K562 (cell line): ENCODE measurements around the gene RFWD3. TPM values are rescaled to one million over a fixed set of nuclear protein-coding genes. Genes with fewer than 3 reads are reported as not detected.
A peak's percentile ranks its signal among the peaks of the same experiment; 100 is the strongest.

Experiments
- BDP1 ChIP-seq: IDR thresholded peaks from 3 replicates; pipeline ENCODE4 v1.6.1; 2011; ENCODE audit not compliant: insufficient read length, insufficient read depth
- EZH2 ChIP-seq: IDR thresholded peaks from 2 replicates; pipeline ENCODE4 v1.6.1; 2012; ENCODE audit warnings: low read depth, mild to moderate bottlenecking, inconsistent platforms, low read length, borderline replicate concordance
- GABPB1 ChIP-seq: sonication (generic); formaldehyde crosslinking; IDR thresholded peaks from 2 replicates; pipeline ENCODE4 v1.8.0; 2022; ENCODE audit warnings: mild to moderate bottlenecking, missing genetic modification reagents
- GTF3C2 ChIP-seq: IDR thresholded peaks from 3 replicates; pipeline ENCODE4 v1.6.1; 2011; ENCODE audit warnings: borderline replicate concordance, mild to moderate bottlenecking, moderate library complexity; ENCODE audit not compliant: insufficient read length; ENCODE audit errors: extremely low read depth
- KAT2B ChIP-seq: IDR thresholded peaks from one replicate; pipeline ENCODE4 v1.6.1; 2012; ENCODE audit warnings: low read depth, mild to moderate bottlenecking, control low read depth, inconsistent platforms, low read length, moderate library complexity
- MAFG ChIP-seq: fragments of 450-650 bp; conservative IDR thresholded peaks from 2 replicates; pipeline ENCODE4 v1.6.1; 2016; ENCODE audit warnings: missing genetic modification characterization, missing compliant biosample characterization
- MIER1 ChIP-seq: fragments of 450-650 bp; IDR thresholded peaks from 2 replicates; pipeline ENCODE4 v1.6.1; 2016; ENCODE audit warnings: antibody characterized with exemption, mild to moderate bottlenecking, low read depth
- POLR3A ChIP-seq: IDR thresholded peaks from 2 replicates; pipeline ENCODE4 v1.6.1; 2011; ENCODE audit warnings: borderline replicate concordance, mild to moderate bottlenecking, moderate library complexity; ENCODE audit not compliant: insufficient read length, insufficient read depth; ENCODE audit errors: extremely low read depth
- RNF219 ChIP-seq: fragments of 250-450 bp; sonication (Bioruptor Pico); IDR thresholded peaks from 2 replicates; pipeline ENCODE4 v1.5.0; 2022; ENCODE audit warnings: mild to moderate bottlenecking
- SLC30A9 ChIP-seq: fragments of 250-450 bp; sonication (Bioruptor Pico); IDR thresholded peaks from 2 replicates; pipeline ENCODE4 v1.8.0; 2022; ENCODE audit warnings: mild to moderate bottlenecking, moderate library complexity
- SMC3 ChIP-seq: conservative IDR thresholded peaks from 2 replicates; pipeline ENCODE4 v1.6.1; 2011; ENCODE audit warnings: low read depth, low read length, improper control_type of control experiment; ENCODE audit not compliant: insufficient read depth
- ZNF121 ChIP-seq: sonication (generic); formaldehyde crosslinking; conservative IDR thresholded peaks from 2 replicates; pipeline ENCODE4 v1.8.0; 2022; ENCODE audit warnings: missing genetic modification reagents
- polyA plus RNA-seq, 8 experiments: library from polyadenylated mRNA; depleted of rRNA in 4 of 8; stranded (reverse) in 5 of 8; unstranded in 3 of 8; fragments of >200 nt; fragmentation: Nextera tagmentation in 2 of 8; fragmentation: Illumina TruSeq in 1 of 8; extraction: Ambion mirVana in 2 of 8; extraction: Trizol in 1 of 8; gene quantifications; 2 replicates each; pipeline versions ENCODE4 v1.2.1 to v1.2.3, GENCODE V29; 2011 to 2014; ENCODE audit warnings: inconsistent platforms in 1 of 8, missing spikeins in 1 of 8
- total RNA-seq, 7 experiments: library from RNA; depleted of rRNA in 6 of 7; stranded (reverse); fragments of >200 nt in 6 of 7; fragmentation: Illumina TruSeq in 2 of 7; extraction: Trizol in 2 of 7; gene quantifications; 2 replicates each; pipeline versions ENCODE4 v1.2.1 to v1.2.3, GENCODE V29; 2011 to 2021; ENCODE audit warnings: low replicate concordance in 1 of 7
- TF ChIP-seq, protein P1 (sequence below), 3 experiments: fragments of 200-800 bp in 1 of 3; fragments of 250-450 bp in 1 of 3; fragments of 450-650 bp in 1 of 3; sonication (Bioruptor Pico) in 1 of 3; sonication (Bioruptor generic) in 1 of 3; formaldehyde crosslinking in 1 of 3; IDR thresholded peaks; 2 replicates each; pipeline versions ENCODE4 v1.6.1 to v1.8.0; 2016 to 2022; ENCODE audit warnings: mild to moderate bottlenecking in 2 of 3, missing genetic modification characterization in 2 of 3, missing compliant biosample characterization in 1 of 3, moderate library complexity in 1 of 3
- TF ChIP-seq, protein P2 (sequence below): fragments of 250-450 bp; sonication (Bioruptor Pico); IDR thresholded peaks from 2 replicates; pipeline ENCODE4 v1.8.0; 2022; ENCODE audit warnings: moderate library complexity, mild to moderate bottlenecking, inconsistent platforms
- TF ChIP-seq, protein P3 (sequence below): fragments of 200-800 bp; sonication (Bioruptor generic); IDR thresholded peaks from 2 replicates; pipeline ENCODE4 v1.6.1; 2017; ENCODE audit warnings: missing genetic modification characterization, missing compliant biosample characterization

Gene RFWD3
- total and polyA plus RNA-seq, 9 of the 15 experiments (the other 6 are each of a cell fraction or from before 2014, with no cell fraction given) = 20.8 to 121 (median 79.0) TPM

DNA sequence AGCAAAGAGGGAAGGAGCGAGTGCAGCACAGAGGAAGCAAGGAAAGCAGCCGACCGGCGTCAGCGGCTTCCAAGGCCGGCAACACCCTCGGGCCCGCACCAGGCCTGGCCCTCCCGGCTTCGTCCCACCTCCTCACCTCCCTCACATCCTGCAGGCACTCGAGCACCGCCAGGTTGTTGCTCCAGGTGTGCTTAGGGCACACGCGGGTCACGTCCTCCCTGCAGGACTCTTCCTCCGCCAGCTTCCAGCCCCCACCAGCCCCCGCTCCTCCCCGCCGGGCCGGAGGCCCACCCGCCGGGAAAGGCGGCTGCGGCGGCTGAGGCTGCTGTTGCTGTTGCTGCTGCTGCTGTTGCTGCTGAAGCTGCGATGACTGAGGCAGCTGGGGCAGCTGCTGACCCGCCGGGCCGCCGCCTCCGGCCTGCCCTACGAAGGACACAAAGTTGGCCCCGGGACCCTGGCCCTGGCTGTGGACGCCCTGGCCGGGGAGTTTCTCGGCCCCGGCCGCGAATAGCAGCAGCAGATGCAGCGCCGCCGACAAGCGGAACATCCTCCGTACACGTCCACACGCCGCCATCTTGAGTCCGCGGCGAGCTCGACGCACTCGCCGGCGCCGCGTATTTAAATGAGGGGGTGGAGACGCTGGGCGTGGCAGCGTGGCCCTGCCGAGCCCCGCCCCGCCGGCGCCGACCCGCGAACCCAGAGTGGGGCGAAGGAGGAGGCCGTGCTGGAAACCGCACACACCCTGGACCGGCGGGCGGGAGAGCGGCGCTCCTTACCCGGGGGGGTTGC is 60.0 kb downstream of the RFWD3 start, which contains the start of gene GLG1 (continued):
- TF ChIP-seq, protein P1, sequence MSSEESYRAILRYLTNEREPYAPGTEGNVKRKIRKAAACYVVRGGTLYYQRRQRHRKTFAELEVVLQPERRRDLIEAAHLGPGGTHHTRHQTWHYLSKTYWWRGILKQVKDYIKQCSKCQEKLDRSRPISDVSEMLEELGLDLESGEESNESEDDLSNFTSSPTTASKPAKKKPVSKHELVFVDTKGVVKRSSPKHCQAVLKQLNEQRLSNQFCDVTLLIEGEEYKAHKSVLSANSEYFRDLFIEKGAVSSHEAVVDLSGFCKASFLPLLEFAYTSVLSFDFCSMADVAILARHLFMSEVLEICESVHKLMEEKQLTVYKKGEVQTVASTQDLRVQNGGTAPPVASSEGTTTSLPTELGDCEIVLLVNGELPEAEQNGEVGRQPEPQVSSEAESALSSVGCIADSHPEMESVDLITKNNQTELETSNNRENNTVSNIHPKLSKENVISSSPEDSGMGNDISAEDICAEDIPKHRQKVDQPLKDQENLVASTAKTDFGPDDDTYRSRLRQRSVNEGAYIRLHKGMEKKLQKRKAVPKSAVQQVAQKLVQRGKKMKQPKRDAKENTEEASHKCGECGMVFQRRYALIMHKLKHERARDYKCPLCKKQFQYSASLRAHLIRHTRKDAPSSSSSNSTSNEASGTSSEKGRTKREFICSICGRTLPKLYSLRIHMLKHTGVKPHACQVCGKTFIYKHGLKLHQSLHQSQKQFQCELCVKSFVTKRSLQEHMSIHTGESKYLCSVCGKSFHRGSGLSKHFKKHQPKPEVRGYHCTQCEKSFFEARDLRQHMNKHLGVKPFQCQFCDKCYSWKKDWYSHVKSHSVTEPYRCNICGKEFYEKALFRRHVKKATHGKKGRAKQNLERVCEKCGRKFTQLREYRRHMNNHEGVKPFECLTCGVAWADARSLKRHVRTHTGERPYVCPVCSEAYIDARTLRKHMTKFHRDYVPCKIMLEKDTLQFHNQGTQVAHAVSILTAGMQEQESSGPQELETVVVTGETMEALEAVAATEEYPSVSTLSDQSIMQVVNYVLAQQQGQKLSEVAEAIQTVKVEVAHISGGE (CRISPR knock-in tag; IDR thresholded peaks at IDR 0.05) = peak in 1 of 3 experiments; percentile 14; a peak in 1 of 6 replicates
- TF ChIP-seq EZH2 = no peak
- TF ChIP-seq MIER1 = no peak
- TF ChIP-seq BDP1 = no peak
- TF ChIP-seq, protein P2, sequence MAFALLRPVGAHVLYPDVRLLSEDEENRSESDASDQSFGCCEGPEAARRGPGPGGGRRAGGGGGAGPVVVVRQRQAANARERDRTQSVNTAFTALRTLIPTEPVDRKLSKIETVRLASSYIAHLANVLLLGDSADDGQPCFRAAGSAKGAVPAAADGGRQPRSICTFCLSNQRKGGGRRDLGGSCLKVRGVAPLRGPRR (CRISPR knock-in tag) = no peak
- TF ChIP-seq RNF219 = no peak
- no peak for TF ChIP-seq KAT2B
- TF ChIP-seq GABPB1 (CRISPR knock-in tag) = peak; percentile 68
- no peak for TF ChIP-seq SMC3
- no peak for TF ChIP-seq GTF3C2
- TF ChIP-seq ZNF121 = no peak
- no peak for TF ChIP-seq SLC30A9 (CRISPR knock-in tag)
- TF ChIP-seq, protein P3, sequence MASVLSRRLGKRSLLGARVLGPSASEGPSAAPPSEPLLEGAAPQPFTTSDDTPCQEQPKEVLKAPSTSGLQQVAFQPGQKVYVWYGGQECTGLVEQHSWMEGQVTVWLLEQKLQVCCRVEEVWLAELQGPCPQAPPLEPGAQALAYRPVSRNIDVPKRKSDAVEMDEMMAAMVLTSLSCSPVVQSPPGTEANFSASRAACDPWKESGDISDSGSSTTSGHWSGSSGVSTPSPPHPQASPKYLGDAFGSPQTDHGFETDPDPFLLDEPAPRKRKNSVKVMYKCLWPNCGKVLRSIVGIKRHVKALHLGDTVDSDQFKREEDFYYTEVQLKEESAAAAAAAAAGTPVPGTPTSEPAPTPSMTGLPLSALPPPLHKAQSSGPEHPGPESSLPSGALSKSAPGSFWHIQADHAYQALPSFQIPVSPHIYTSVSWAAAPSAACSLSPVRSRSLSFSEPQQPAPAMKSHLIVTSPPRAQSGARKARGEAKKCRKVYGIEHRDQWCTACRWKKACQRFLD = no peak
- no peak for TF ChIP-seq MAFG (tag)
- TF ChIP-seq POLR3A = no peak
